ENCODE results near the gene ERCC2. TPM values are rescaled to one million over a fixed set of nuclear protein-coding genes. Genes with fewer than 3 reads are reported as not detected.

Gene ERCC2
- total and polyA plus RNA-seq, 2 of the 4 experiments (the other 2 are of a cell fraction) = 30.6 to 66.5 TPM

DNA sequence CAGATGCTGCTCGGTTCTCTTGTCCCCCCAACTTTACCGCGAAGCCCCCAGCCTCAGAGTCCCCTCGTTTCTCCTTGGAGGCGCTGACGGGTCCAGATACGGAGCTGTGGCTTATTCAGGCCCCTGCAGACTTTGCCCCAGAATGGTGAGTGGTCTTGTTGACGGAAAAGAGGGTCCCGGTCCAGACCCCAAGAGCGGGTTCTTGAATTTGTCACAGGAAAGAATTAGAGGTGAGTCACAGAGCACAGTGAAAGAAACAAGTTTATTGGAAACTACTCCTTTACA, 36.7 kb upstream of the ERCC2 start:
- H3K4me2 ChIP-seq (ENCODE audit: low read depth, low read length) = peak overlapping the region; percentile 82
- H3K79me1 ChIP-seq (ENCODE audit: low read depth in 1 of 2, low read length in 2 of 2) = peaks cover 10 to 57% of the 10 kb centered on the region in 2 experiments; a peak in 3 of 4 replicates
- no peak overlapping the region; a peak in 1 of 4 replicates for H4K8ac ChIP-seq (ENCODE audit: low read depth in 2 of 2, low read length in 2 of 2)
- WGBS, 2 experiments (ENCODE audit: extremely low coverage in 2 of 2, insufficient read length in 1 of 2) = no CpG with 5 or more reads among the region's 10 CpGs
- H3K9me1 ChIP-seq (ENCODE audit: insufficient read depth, low read length) = peaks cover 3% of the 10 kb centered on the region; the same call in 1 of the 2 replicates
- CTCF ChIA-PET = no interaction called here
- H2BK120ac ChIP-seq (ENCODE audit: low read depth, low read length) = no peak overlapping the region
- no peaks in the 10 kb centered on the region; the same call in 1 of the 2 replicates for H4K20me1 ChIP-seq (ENCODE audit: insufficient read depth, low read length)
- no peak overlapping the region for H3K14ac ChIP-seq (replicated peaks; ENCODE audit: low read depth, low read length)
- ATAC-seq (ENCODE audit: low read depth) = no peak
- POLR2A ChIA-PET (ENCODE audit: unreplicated experiment) = no interaction called here
- intact Hi-C loops (cut with micrococcal nuclease) = no loop called here
- peaks cover 5% of the 10 kb centered on the region for H3K4me1 ChIP-seq (ENCODE audit: control insufficient read depth, insufficient read depth, low read length)
- peaks cover 2% of the 10 kb centered on the region for H3K36me3 ChIP-seq (ENCODE audit: control insufficient read depth, insufficient read depth, low read length)
- no peak overlapping the region for H4K5ac ChIP-seq (ENCODE audit: low read depth, low read length)
- H3K4me3 ChIP-seq (ENCODE audit: insufficient read depth, low read depth, low read length) = peak overlapping the region; percentile 89
- peak overlapping the region; percentile 55 for H3K9ac ChIP-seq (ENCODE audit: low read depth, low read length)
- no peak overlapping the region for H2BK20ac ChIP-seq (ENCODE audit: low read depth, low read length)
- H2BK15ac ChIP-seq (ENCODE audit: low read depth, low read length) = no peak overlapping the region
- no peak overlapping the region for H2BK5ac ChIP-seq (ENCODE audit: low read depth, low read length, poor library complexity, severe bottlenecking)
- TF ChIP-seq, protein P1, sequence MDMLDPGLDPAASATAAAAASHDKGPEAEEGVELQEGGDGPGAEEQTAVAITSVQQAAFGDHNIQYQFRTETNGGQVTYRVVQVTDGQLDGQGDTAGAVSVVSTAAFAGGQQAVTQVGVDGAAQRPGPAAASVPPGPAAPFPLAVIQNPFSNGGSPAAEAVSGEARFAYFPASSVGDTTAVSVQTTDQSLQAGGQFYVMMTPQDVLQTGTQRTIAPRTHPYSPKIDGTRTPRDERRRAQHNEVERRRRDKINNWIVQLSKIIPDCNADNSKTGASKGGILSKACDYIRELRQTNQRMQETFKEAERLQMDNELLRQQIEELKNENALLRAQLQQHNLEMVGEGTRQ (IDR thresholded peaks at IDR 0.05; ENCODE audit: low read depth, low read length) = no peak
- no peak for TF ChIP-seq SMC3 (IDR thresholded peaks at IDR 0.05; ENCODE audit: low read depth, low read length)
- no peak for TF ChIP-seq POLR2A (IDR thresholded peaks at IDR 0.05; ENCODE audit: low read depth, low read length)
- no peak for TF ChIP-seq MAZ (IDR thresholded peaks at IDR 0.05; ENCODE audit: borderline replicate concordance, low read depth, low read length)
- TF ChIP-seq MXI1 (IDR thresholded peaks at IDR 0.05; ENCODE audit: borderline replicate concordance, low read depth, low read length) = no peak
- no peak for TF ChIP-seq MAFK (IDR thresholded peaks at IDR 0.05; ENCODE audit: low read depth, low read length)
- no peak for TF ChIP-seq FOS (IDR thresholded peaks at IDR 0.05; ENCODE audit: low read depth, low read length)
- TF ChIP-seq, protein P2, sequence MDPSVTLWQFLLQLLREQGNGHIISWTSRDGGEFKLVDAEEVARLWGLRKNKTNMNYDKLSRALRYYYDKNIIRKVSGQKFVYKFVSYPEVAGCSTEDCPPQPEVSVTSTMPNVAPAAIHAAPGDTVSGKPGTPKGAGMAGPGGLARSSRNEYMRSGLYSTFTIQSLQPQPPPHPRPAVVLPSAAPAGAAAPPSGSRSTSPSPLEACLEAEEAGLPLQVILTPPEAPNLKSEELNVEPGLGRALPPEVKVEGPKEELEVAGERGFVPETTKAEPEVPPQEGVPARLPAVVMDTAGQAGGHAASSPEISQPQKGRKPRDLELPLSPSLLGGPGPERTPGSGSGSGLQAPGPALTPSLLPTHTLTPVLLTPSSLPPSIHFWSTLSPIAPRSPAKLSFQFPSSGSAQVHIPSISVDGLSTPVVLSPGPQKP (IDR thresholded peaks at IDR 0.05; ENCODE audit: borderline replicate concordance, low read depth, low read length) = no peak
- TF ChIP-seq NFE2L2 (IDR thresholded peaks at IDR 0.05; ENCODE audit: low read depth, low read length) = no peak
- TF ChIP-seq, protein P3, sequence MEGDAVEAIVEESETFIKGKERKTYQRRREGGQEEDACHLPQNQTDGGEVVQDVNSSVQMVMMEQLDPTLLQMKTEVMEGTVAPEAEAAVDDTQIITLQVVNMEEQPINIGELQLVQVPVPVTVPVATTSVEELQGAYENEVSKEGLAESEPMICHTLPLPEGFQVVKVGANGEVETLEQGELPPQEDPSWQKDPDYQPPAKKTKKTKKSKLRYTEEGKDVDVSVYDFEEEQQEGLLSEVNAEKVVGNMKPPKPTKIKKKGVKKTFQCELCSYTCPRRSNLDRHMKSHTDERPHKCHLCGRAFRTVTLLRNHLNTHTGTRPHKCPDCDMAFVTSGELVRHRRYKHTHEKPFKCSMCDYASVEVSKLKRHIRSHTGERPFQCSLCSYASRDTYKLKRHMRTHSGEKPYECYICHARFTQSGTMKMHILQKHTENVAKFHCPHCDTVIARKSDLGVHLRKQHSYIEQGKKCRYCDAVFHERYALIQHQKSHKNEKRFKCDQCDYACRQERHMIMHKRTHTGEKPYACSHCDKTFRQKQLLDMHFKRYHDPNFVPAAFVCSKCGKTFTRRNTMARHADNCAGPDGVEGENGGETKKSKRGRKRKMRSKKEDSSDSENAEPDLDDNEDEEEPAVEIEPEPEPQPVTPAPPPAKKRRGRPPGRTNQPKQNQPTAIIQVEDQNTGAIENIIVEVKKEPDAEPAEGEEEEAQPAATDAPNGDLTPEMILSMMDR (conservative IDR thresholded peaks at IDR 0.05; ENCODE audit: low read depth, low read length) = no peak
- no peak for TF ChIP-seq CHD1 (IDR thresholded peaks at IDR 0.05; ENCODE audit: low read depth, low read length)
- no peak for TF ChIP-seq CEBPB (IDR thresholded peaks at IDR 0.05; ENCODE audit: low read depth, low read length)
- no peak for TF ChIP-seq RFX5 (IDR thresholded peaks at IDR 0.05; ENCODE audit: low read depth, low read length)
- TF ChIP-seq RCOR1 (IDR thresholded peaks at IDR 0.05; ENCODE audit: insufficient replicate concordance, low read length) = no peak
- TF ChIP-seq RAD21 (IDR thresholded peaks at IDR 0.05; ENCODE audit: low read length) = no peak
- in situ Hi-C loops (cut with MboI; ENCODE audit: low sequenced_read_pairs) = no loop called here
- H2AK9ac ChIP-seq (replicated peaks; ENCODE audit: low read depth, low read length, poor library complexity) = peak overlapping the region; percentile 92
- no peak overlapping the region for H3K4ac ChIP-seq (ENCODE audit: low read depth, low read length)
- H2AFZ ChIP-seq (replicated peaks; ENCODE audit: low read length, poor library complexity) = peak overlapping the region; percentile 92
- dilution Hi-C loops (cut with HindIII; ENCODE audit: low sequenced_read_pairs, unreplicated experiment) = no loop called here
- no peak overlapping the region for H2AK5ac ChIP-seq (ENCODE audit: low read depth, low read length)
- no peak overlapping the region for H4K91ac ChIP-seq (ENCODE audit: insufficient read depth, low read depth, low read length)
- no TSS peak for BruUV-seq (replicated peaks)
- peak overlapping the region; percentile 28; the same call in 1 of the 2 replicates for H3K27ac ChIP-seq (ENCODE audit: insufficient read depth, low read length)
- no peaks in the 10 kb centered on the region for H3K9me3 ChIP-seq (ENCODE audit: control insufficient read depth, insufficient read depth, low read length)
- H3K56ac ChIP-seq (ENCODE audit: extremely low read depth, insufficient read depth, low read length) = 0 out of 2 replicates have a peak overlapping the region, but pooled peaks have one; percentile 43
- peak overlapping the region; percentile 41; the same call in 1 of the 2 replicates for H3K23ac ChIP-seq (ENCODE audit: low read depth, low read length)
- no peak overlapping the region for H3K18ac ChIP-seq (ENCODE audit: low read depth, low read length)
- no peaks in the 10 kb centered on the region for H3K27me3 ChIP-seq (ENCODE audit: control insufficient read depth, insufficient read depth, low read length)
- DNase-seq = no peak

Data from IMR-90 (cell line).